ENCODE measurements around the gene PPARD.

DNA sequence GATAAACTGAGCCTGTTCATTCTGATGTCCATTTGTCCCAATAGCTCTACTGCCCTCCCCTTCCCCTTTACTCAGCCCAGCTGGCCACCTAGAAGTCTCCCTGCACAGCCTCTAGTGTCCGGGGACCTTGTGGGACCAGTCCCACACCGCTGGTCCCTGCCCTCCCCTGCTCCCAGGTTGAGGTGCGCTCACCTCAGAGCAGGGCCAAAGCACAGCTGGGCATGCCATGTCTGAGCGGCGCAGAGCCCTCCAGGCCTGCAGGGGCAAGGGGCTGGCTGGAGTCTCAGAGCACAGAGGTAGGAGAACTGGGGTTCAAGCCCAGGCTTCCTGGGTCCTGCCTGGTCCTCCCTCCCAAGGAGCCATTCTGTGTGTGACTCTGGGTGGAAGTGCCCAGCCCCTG is 85.1 kb downstream of the PPARD start:
- TF ChIP-seq, protein P1, sequence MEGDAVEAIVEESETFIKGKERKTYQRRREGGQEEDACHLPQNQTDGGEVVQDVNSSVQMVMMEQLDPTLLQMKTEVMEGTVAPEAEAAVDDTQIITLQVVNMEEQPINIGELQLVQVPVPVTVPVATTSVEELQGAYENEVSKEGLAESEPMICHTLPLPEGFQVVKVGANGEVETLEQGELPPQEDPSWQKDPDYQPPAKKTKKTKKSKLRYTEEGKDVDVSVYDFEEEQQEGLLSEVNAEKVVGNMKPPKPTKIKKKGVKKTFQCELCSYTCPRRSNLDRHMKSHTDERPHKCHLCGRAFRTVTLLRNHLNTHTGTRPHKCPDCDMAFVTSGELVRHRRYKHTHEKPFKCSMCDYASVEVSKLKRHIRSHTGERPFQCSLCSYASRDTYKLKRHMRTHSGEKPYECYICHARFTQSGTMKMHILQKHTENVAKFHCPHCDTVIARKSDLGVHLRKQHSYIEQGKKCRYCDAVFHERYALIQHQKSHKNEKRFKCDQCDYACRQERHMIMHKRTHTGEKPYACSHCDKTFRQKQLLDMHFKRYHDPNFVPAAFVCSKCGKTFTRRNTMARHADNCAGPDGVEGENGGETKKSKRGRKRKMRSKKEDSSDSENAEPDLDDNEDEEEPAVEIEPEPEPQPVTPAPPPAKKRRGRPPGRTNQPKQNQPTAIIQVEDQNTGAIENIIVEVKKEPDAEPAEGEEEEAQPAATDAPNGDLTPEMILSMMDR (conservative IDR thresholded peaks at IDR 0.05; ENCODE audit: low read length) = no peak
- TF ChIP-seq EZH2phosphoT487 (IDR thresholded peaks at IDR 0.05; ENCODE audit: borderline replicate concordance, low read depth, low read length) = no peak

All from OCI-LY7 (cell line).